PC-3 (cell line): ENCODE measurements around the gene NAV2. TPM values are rescaled to one million over a fixed set of nuclear protein-coding genes. Genes with fewer than 3 reads are reported as not detected.

Experiments used
- ATAC-seq: fragments of 200-7000 bp; cut with Tn5 transposase; 2 replicates; pipeline ENCODE4 v1.9.1; 2020; ENCODE audit warnings: mild to moderate bottlenecking, moderate library complexity
- BruUV-seq: library from RNA; stranded (reverse); fragments of 400-500 nt; replicated peaks from 2 replicates; lab custom pipeline; 2021; lab: Mats Ljungman, UMichigan
- CTCF ChIA-PET: fragments of 300-600 bp; sonication (Branson Sonifier 250); formaldehyde crosslinking; loops from one replicate; lab custom pipeline; 2022; ENCODE audit warnings: antibody characterized with exemption; lab: Charles Lee
- POLR2A ChIA-PET: fragments of 300-600 bp; sonication (Branson Sonifier 250); formaldehyde crosslinking; loops from one replicate; lab custom pipeline; 2022; ENCODE audit warnings: antibody characterized with exemption; ENCODE audit not compliant: unreplicated experiment; lab: Charles Lee
- DNase-seq: peaks from one replicate; pipeline ENCODE4 v3.0.0-alpha.2; 2015
- H2AFZ ChIP-seq: fragments of 300-600 bp; sonication (generic); 2 replicates; pipeline ENCODE4 v1.6.0; 2016; ENCODE audit warnings: antibody characterized with exemption, low read length
- H3F3A ChIP-seq: fragments of 300-600 bp; sonication (generic); one replicate; pipeline ENCODE4 v1.6.0; 2017; ENCODE audit warnings: antibody characterized with exemption, low read length, control low read depth, mild to moderate bottlenecking; ENCODE audit not compliant: unreplicated experiment
- H3K27ac ChIP-seq: fragments of 300-600 bp; sonication (generic); 2 replicates; pipeline ENCODE4 v1.5.1; 2016; ENCODE audit warnings: mild to moderate bottlenecking, low read length
- H3K27me3 ChIP-seq: fragments of 300-600 bp; sonication (generic); 2 replicates; pipeline ENCODE4 v1.6.1; 2016; ENCODE audit warnings: low read length, mixed read lengths
- H3K36me3 ChIP-seq: fragments of 300-600 bp; sonication (generic); 2 replicates; pipeline ENCODE4 v1.6.1; 2016; ENCODE audit warnings: low read depth, mixed run types, low read length, mixed read lengths
- H3K4me1 ChIP-seq: fragments of 300-600 bp; sonication (generic); 2 replicates; pipeline ENCODE4 v1.5.1; 2016; ENCODE audit warnings: low read length; ENCODE audit not compliant: insufficient read depth
- H3K4me2 ChIP-seq: fragments of 300-600 bp; sonication (generic); 2 replicates; pipeline ENCODE4 v1.6.0; 2016; ENCODE audit warnings: low read length
- H3K4me3 ChIP-seq: fragments of 300-600 bp; sonication (generic); 2 replicates; pipeline ENCODE4 v1.5.1; 2016; ENCODE audit warnings: mild to moderate bottlenecking, low read length, mixed read lengths
- H3K79me2 ChIP-seq: fragments of 300-600 bp; sonication (generic); 2 replicates; pipeline ENCODE4 v1.6.1; 2017; ENCODE audit warnings: low read length, mixed read lengths
- H3K9ac ChIP-seq: fragments of 300-600 bp; sonication (generic); 2 replicates; pipeline ENCODE4 v1.6.0; 2016; ENCODE audit warnings: mild to moderate bottlenecking, low read length
- H3K9me2 ChIP-seq: fragments of 300-600 bp; sonication (generic); replicated peaks from 2 replicates; pipeline ENCODE4 v1.6.1; 2016; ENCODE audit warnings: mixed run types, low read length, mixed read lengths
- H3K9me3 ChIP-seq: fragments of 300-600 bp; sonication (generic); 2 replicates; pipeline ENCODE4 v1.6.1; 2016; ENCODE audit warnings: low read length, mixed read lengths
- H4K20me1 ChIP-seq: fragments of 300-600 bp; sonication (generic); 2 replicates; pipeline ENCODE4 v1.6.1; 2016; ENCODE audit warnings: low read length, mixed read lengths
- CTCF ChIP-seq: fragments of 300-600 bp; sonication (generic); conservative IDR thresholded peaks from 2 replicates; pipeline ENCODE4 v1.5.1; 2017; ENCODE audit warnings: antibody characterized with exemption, low read depth, mild to moderate bottlenecking, low read length
- EZH2 ChIP-seq: fragments of 300-600 bp; sonication (generic); IDR thresholded peaks from one replicate; pipeline ENCODE4 v1.6.1; 2017; ENCODE audit warnings: antibody characterized with exemption, mild to moderate bottlenecking, low read length; ENCODE audit not compliant: unreplicated experiment
- EZH2phosphoT487 ChIP-seq: fragments of 300-600 bp; sonication (generic); IDR thresholded peaks from 2 replicates; pipeline ENCODE4 v1.6.1; 2018; ENCODE audit warnings: mild to moderate bottlenecking, antibody characterized with exemption, low read length, borderline replicate concordance
- intact Hi-C: fragments of 100-400 bp; cut with micrococcal nuclease; formaldehyde crosslinking; loops from 2 replicates; pipeline ENCODE4 v1.9.0; 2023
- total RNA-seq: library from RNA; depleted of rRNA; stranded (reverse); fragments of >200 nt; gene quantifications from 2 replicates; pipeline ENCODE4 v1.2.3, GENCODE V29; 2014

NAV2 gene
- total RNA-seq, 1 experiment from 2014 or later: 10.4 TPM

DNA sequence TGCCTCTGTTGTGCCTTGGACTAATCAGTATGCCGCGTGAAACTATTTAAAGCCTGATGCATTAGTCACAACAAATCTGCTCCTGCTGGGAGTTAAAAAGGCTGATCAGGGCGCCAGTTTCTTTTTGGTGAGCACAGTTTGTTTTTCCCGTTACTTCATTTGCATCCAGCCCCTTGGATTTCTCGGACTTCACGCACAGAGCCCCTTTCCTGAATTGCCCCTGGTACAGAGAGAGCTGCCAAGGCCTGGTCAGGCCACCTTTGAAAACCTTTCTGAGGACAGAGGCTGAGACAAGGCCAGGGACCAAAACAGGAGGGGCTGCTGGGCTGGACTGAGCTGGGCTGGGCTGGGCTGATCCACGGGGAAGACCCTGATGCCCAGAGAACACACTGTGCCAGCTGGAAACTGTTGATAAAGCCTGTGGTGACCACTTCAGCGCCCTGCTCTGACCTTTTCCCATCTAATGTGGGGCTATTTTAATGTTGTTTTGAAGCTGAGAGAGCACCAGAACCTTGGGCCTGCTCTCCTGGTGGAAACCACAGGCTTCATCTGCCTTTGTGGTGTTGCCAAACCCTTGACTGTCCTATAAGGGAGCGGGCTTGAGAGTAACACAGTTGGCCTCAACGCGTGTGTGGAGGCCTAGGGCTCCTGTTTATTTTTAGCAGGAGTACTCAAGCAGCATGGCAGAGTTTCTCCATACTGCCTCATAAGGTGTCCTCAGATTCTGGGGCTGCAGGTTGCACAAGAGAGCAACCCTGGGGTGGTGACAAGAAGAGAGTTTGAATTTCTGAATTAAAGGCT, 44.2 kb downstream of the NAV2 start:
- no peak overlapping the region for H2AFZ ChIP-seq
- H3K27me3 ChIP-seq: no peaks in the 10 kb centered on the region
- no peaks in the 10 kb centered on the region for H3K9me3 ChIP-seq
- H3K9ac ChIP-seq: no peak overlapping the region
- ATAC-seq (no peak), DNase-seq (no peak)
- no peak overlapping the region for H3K4me3 ChIP-seq
- H3F3A ChIP-seq: no peaks in the 10 kb centered on the region
- no peak overlapping the region for H3K4me2 ChIP-seq
- H3K36me3 ChIP-seq: 0 out of 2 replicates have a peak, but pooled peaks cover 6% of the 10 kb centered on the region
- peaks cover 26% of the 10 kb centered on the region; the same call in 1 of the 2 replicates for H3K79me2 ChIP-seq
- ChIA-PET CTCF (no interaction called here), POLR2A (no interaction called here)
- no peak overlapping the region for H3K27ac ChIP-seq
- intact Hi-C loops: no loop called here
- no peaks in the 10 kb centered on the region for H3K9me2 ChIP-seq
- H4K20me1 ChIP-seq: 0 out of 2 replicates have a peak, but pooled peaks cover 12% of the 10 kb centered on the region
- 0 out of 2 replicates have a peak, but pooled peaks cover 4% of the 10 kb centered on the region for H3K4me1 ChIP-seq
- no TSS peak for BruUV-seq
- TF ChIP-seq EZH2phosphoT487 (no peak), CTCF (no peak), EZH2 (no peak)

DNA sequence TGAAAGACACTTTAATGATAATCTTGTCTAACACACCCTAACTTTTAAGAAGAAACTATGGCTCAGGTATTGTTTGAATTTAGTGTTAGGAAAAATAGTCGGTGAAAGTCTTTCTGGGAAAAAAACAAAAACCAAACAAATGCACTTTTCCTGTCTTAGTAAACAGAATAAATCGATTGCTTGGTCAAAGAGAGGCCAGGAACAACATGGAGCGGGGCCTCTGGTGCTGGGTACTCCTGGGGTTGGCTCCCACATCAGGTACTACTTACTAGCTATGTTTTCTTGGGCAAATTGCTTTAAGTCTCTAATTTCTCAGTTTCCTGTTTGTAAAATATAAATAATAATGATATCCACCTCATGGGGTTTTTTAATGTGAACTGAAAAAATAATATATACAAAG, 46.8 kb downstream of the NAV2 start:
- H3F3A ChIP-seq: no peaks in the 10 kb centered on the region
- intact Hi-C loops: no loop called here
- H3K9ac ChIP-seq: no peak overlapping the region
- no peak for TF ChIP-seq EZH2phosphoT487
- TF ChIP-seq CTCF: no peak
- TF ChIP-seq EZH2: no peak
- ChIA-PET CTCF (interaction anchor here (0.6 kb wide), 1 partner anchor 51 kb away, joined by 4 read pairs; no protein-coding TSS in a partner anchor), POLR2A (no interaction called here)
- H3K4me2 ChIP-seq: no peak overlapping the region
- H3K79me2 ChIP-seq: 0 out of 2 replicates have a peak, but pooled peaks cover 14% of the 10 kb centered on the region
- no peaks in the 10 kb centered on the region for H3K27me3 ChIP-seq
- 0 out of 2 replicates have a peak, but pooled peaks cover 5% of the 10 kb centered on the region for H4K20me1 ChIP-seq
- no peaks in the 10 kb centered on the region for H3K9me3 ChIP-seq
- no peak overlapping the region for H3K27ac ChIP-seq
- ATAC-seq: no peak
- no peak overlapping the region for H2AFZ ChIP-seq
- H3K9me2 ChIP-seq: no peaks in the 10 kb centered on the region
- BruUV-seq: no TSS peak
- H3K4me3 ChIP-seq: no peak overlapping the region
- no peaks in the 10 kb centered on the region for H3K36me3 ChIP-seq
- H3K4me1 ChIP-seq: no peaks in the 10 kb centered on the region
- no peak for DNase-seq

DNA sequence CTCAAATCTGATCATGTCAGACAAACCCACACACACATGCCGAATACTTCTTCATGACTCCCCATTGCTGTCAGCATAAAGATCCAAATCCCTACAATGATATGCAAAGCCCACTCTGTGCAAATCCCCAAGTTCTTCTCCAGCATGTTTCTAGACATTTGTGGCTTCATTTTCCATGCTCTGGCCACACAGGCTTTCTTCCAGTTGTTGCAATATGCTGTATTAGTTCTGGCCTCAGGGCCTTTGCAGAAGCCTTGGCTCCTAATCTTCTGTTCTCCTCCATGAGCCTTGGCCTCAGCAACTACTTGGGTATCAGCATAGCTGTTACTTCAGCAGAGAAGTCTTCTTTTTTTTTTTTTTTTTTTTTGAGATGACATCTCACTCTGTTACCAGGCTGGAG, 49.6 kb downstream of the NAV2 start:
- Histone ChIP-seq H3K4me3 (no peak overlapping the region), H3K79me2 (no peaks in the 10 kb centered on the region), H3K9ac (no peak overlapping the region), H3K4me1 (peaks cover 8% of the 10 kb centered on the region), H3K36me3 (no peaks in the 10 kb centered on the region), H3F3A (no peaks in the 10 kb centered on the region), H2AFZ (no peak overlapping the region), H3K9me3 (no peaks in the 10 kb centered on the region), H3K27ac (no peak overlapping the region), H3K4me2 (no peak overlapping the region), H4K20me1 (peaks cover 18% of the 10 kb centered on the region; the same call in 1 of the 2 replicates), H3K27me3 (no peaks in the 10 kb centered on the region), H3K9me2 (no peaks in the 10 kb centered on the region)
- intact Hi-C loops: no loop called here
- BruUV-seq: no TSS peak
- CTCF ChIA-PET: no interaction called here
- POLR2A ChIA-PET: no interaction called here
- ATAC-seq: no peak
- TF ChIP-seq EZH2phosphoT487: no peak
- DNase-seq: no peak
